Stimulated activated naive CD8-positive, alpha-beta T cell treated with anti-CD3 and anti-CD28 coated beads, Interleukin-15, Interleukin-2, amounts not matched to agents 100 U/mL and 50 U/mL, for 24 hours (primary cell): ENCODE measurements around the gene GOLGA8M.
"Not testable (repeated sequence)": the region's sequence is repeated elsewhere in the genome, so short reads cannot be mapped to it uniquely, and the experiment has no call there.

Source experiments
- ATAC-seq: fragments of 150-1000 bp; cut with Tn5 transposase; one replicate; pipeline ENCODE4 v1.10.0; 2021
- DNase-seq: peaks from one replicate; pipeline ENCODE4 v3.0.0; 2021

The GOLGA8M gene

GRCh38 chr15:28660750-28661149 lies 51.5 kb downstream of the GOLGA8M start:
- not testable (repeated sequence) for ATAC-seq, DNase-seq

DNA sequence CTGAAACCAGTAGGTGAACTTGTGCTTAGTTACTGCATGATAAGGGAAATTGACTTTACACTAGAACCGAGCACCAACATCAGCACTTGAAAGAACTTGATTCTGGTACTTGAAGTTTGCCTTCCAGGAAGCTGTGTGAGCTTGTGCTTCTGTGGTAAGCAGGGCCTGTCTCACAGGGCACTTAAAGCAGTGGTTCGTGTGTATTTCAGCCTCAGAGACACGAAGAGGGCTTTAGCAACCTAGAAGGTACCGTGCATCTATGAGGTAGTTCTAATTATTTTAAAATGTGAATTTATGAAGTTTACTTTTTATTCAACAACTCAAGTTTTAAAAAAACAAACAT lies 56.2 kb downstream of the GOLGA8M start:
- not testable (repeated sequence) for ATAC-seq, DNase-seq

DNA sequence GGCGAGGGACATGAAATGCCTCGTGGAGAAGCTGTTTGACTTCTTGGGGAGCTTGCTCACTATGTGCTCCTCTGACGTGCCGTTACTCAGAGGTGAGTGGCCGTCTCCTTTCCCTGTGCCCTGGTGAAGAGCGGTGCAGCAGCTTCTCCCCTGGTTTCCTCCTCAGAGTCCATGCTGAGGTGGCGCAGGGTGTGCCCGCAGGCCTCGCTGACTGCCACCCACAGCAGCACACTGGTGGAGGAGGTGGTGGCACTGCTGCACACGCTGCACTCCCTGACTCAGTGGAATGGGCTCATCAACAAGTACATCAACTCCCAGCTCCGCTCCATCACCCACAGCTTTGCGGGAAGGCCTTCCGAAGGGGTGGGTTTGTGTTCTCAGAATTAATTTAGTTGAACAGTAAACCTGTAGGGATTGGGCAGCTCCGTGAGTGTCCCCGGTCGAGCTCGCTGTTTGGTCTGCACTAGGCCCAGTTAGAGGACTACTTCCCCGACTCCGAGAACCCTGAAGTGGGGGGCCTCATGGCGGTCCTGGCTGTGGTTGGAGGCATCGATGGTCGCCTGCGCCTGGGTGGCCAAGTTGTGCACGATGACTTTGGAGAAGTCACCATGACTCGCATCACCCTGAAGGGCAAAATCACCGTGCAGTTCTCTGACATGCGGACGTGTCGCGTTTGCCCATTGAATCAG lies 56.7 kb downstream of the GOLGA8M start:
- DNase-seq, ATAC-seq: not testable (repeated sequence)

DNA sequence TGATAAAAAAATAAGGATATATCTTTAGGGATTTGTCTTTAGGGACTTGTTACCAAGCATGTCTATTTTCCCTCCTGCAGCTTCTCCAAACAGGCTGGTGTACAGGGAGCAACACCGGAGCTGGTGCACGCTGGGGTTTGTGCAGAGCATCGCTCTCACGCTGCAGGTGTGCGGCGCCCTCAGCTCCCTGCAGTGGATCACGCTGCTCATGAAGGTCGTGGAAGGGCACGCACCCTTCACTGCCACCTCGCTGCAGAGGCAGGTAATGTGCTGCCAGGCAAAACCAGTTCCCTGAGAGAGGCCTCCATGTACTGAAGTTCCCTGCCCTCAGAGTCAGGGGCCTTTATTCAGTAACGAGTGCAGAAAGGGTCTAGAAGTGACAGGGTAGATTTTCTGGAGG lies 58.0 kb downstream of the GOLGA8M start:
- DNase-seq, ATAC-seq: not testable (repeated sequence)

DNA sequence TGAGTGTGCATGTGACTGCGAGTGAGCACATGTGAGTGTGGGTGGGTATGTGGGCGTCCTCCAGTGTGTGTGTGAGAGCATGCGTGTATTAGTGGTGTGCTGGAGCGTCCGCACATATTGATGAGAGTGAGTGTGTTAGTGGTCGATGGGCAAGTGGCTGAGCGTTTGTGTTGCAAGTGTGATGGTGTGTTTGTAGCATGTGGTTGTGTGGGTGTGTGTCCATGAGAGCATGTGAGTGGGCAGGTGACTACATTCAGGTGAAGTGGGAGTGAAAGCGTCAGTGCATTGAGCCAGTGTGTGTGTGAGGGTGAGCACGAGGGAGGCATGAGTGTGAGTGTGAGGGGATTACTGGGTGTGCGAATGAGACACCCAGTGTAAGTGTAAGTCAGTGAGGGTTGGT lies 59.7 kb downstream of the GOLGA8M start:
- not testable (repeated sequence) for DNase-seq, ATAC-seq
